WTC11 (cell line): ENCODE data around the gene IGF2BP3.

ENCODE experiments used
- ATF1 ChIP-seq: sonication (generic); formaldehyde crosslinking; IDR thresholded peaks from 2 replicates; pipeline ENCODE4 v1.8.1; 2023; ENCODE audit warnings: mild to moderate bottlenecking, moderate library complexity, missing genetic modification reagents
- CREB1 ChIP-seq: sonication (generic); formaldehyde crosslinking; IDR thresholded peaks from 2 replicates; pipeline ENCODE4 v1.8.0; 2023; ENCODE audit warnings: mild to moderate bottlenecking, missing genetic modification reagents
- CTCF ChIP-seq: fragments of 200-600 bp; IDR thresholded peaks from 2 replicates; pipeline ENCODE4 v1.8.0; 2022; ENCODE audit warnings: antibody characterized with exemption
- ERG ChIP-seq: fragments of 250-450 bp; sonication (Bioruptor Pico); IDR thresholded peaks from 2 replicates; pipeline ENCODE4 v1.8.0; 2021; ENCODE audit warnings: mild to moderate bottlenecking
- GABPB1 ChIP-seq: sonication (generic); formaldehyde crosslinking; IDR thresholded peaks from 2 replicates; pipeline ENCODE4 v1.8.1; 2023; ENCODE audit warnings: mild to moderate bottlenecking, missing genetic modification reagents
- JUN ChIP-seq: sonication (generic); formaldehyde crosslinking; IDR thresholded peaks from 2 replicates; pipeline ENCODE4 v1.8.0; 2023; ENCODE audit warnings: mild to moderate bottlenecking, missing genetic modification reagents
- RORB ChIP-seq: fragments of 250-450 bp; sonication (Bioruptor Pico); IDR thresholded peaks from 2 replicates; pipeline ENCODE4 v1.9.0; 2021; ENCODE audit warnings: mild to moderate bottlenecking
- SMAD3 ChIP-seq: sonication (generic); formaldehyde crosslinking; IDR thresholded peaks from 2 replicates; pipeline ENCODE4 v1.8.0; 2022; ENCODE audit warnings: missing genetic modification reagents, mild to moderate bottlenecking, borderline replicate concordance
- TP53 ChIP-seq: sonication (generic); formaldehyde crosslinking; IDR thresholded peaks from 2 replicates; pipeline ENCODE4 v1.8.1; 2023; ENCODE audit warnings: mild to moderate bottlenecking, missing genetic modification reagents
- USF1 ChIP-seq: sonication (generic); formaldehyde crosslinking; IDR thresholded peaks from 2 replicates; pipeline ENCODE4 v1.8.0; 2022; ENCODE audit warnings: mild to moderate bottlenecking, missing genetic modification reagents
- USF2 ChIP-seq: sonication (generic); formaldehyde crosslinking; IDR thresholded peaks from 2 replicates; pipeline ENCODE4 v1.8.1; 2023; ENCODE audit warnings: mild to moderate bottlenecking, missing genetic modification reagents, moderate library complexity
- ZNF121 ChIP-seq: sonication (generic); formaldehyde crosslinking; IDR thresholded peaks from 2 replicates; pipeline ENCODE4 v1.8.0; 2023; ENCODE audit warnings: missing genetic modification reagents
- ZNF232 ChIP-seq: sonication (generic); formaldehyde crosslinking; IDR thresholded peaks from 2 replicates; pipeline ENCODE4 v1.8.0; 2022; ENCODE audit warnings: mild to moderate bottlenecking, missing genetic modification reagents
- ZNF416 ChIP-seq: fragments of 250-450 bp; sonication (Bioruptor Pico); IDR thresholded peaks from 2 replicates; pipeline ENCODE4 v1.9.0; 2021; ENCODE audit warnings: mild to moderate bottlenecking, inconsistent platforms

- TF ChIP-seq CTCF (no peak), ZNF232 (CRISPR knock-in tag) (no peak), CREB1 (CRISPR knock-in tag) (no peak), SMAD3 (CRISPR knock-in tag) (no peak), TP53 (no peak), JUN (no peak), ZNF416 (no peak), USF2 (no peak), USF1 (CRISPR knock-in tag) (no peak), RORB (CRISPR knock-in tag) (no peak), ATF1 (no peak), ZNF121 (no peak), ERG (CRISPR knock-in tag) (no peak), GABPB1 (CRISPR knock-in tag) (no peak)
Observed at GRCh38 chr7:23332910-23333612, 137.2 kb downstream of the IGF2BP3 start.
